ENCODE results near the gene ARRDC4. TPM values are rescaled to one million over a fixed set of nuclear protein-coding genes. Genes with fewer than 3 reads are reported as not detected.

The ARRDC4 gene
- total and polyA plus RNA-seq, 2 of the 4 experiments (the other 2 are of a cell fraction): 5.3 to 9.1 TPM

GRCh38 chr15:97978401-97979139 is 18.1 kb downstream of the ARRDC4 start:
- no peak for TF ChIP-seq CEBPB (IDR thresholded peaks at IDR 0.05; ENCODE audit: low read depth, low read length)
- TF ChIP-seq BHLHE40 (IDR thresholded peaks at IDR 0.05; ENCODE audit: low read depth, low read length): no peak
- H2BK5ac ChIP-seq (ENCODE audit: low read depth, low read length, poor library complexity, severe bottlenecking): no peak overlapping the region

More at GRCh38 chr15:97978401-97979139, 18.1 kb downstream of the ARRDC4 start:
- POLR2A ChIA-PET (ENCODE audit: unreplicated experiment): no interaction called here
- no peak overlapping the region for H3K18ac ChIP-seq (ENCODE audit: low read depth, low read length)
- no peak overlapping the region for H2AK9ac ChIP-seq (replicated peaks; ENCODE audit: low read depth, low read length, poor library complexity)
- no peaks in the 10 kb centered on the region for H3K27me3 ChIP-seq (ENCODE audit: control insufficient read depth, insufficient read depth, low read length)
- no peak overlapping the region for H2AK5ac ChIP-seq (ENCODE audit: low read depth, low read length)
- no peak overlapping the region for H2AFZ ChIP-seq (replicated peaks; ENCODE audit: low read length, poor library complexity)
- H4K8ac ChIP-seq (ENCODE audit: low read depth in 2 of 2, low read length in 2 of 2): no peak overlapping the region
- in situ Hi-C loops (cut with MboI; ENCODE audit: low sequenced_read_pairs) (no loop called here), intact Hi-C loops (cut with micrococcal nuclease) (no loop called here), dilution Hi-C loops (cut with HindIII; ENCODE audit: low sequenced_read_pairs, unreplicated experiment) (no loop called here)
- no peak overlapping the region for H2BK15ac ChIP-seq (ENCODE audit: low read depth, low read length)
- DNase-seq: no peak
- H2BK20ac ChIP-seq (ENCODE audit: low read depth, low read length): no peak overlapping the region
- H4K5ac ChIP-seq (ENCODE audit: low read depth, low read length): no peak overlapping the region
- H3K4me2 ChIP-seq (ENCODE audit: low read depth, low read length): no peak overlapping the region
- no peaks in the 10 kb centered on the region for H3K9me3 ChIP-seq (ENCODE audit: control insufficient read depth, insufficient read depth, low read length)
- no peak overlapping the region for H3K23ac ChIP-seq (ENCODE audit: low read depth, low read length)
- no TSS peak for BruUV-seq (replicated peaks)
- no peak overlapping the region for H3K4me3 ChIP-seq (ENCODE audit: insufficient read depth, low read depth, low read length)
- ATAC-seq (ENCODE audit: low read depth): peak; percentile 40; the same call in 1 of the 2 replicates
- CTCF ChIA-PET: no interaction called here
- H3K9me1 ChIP-seq (ENCODE audit: insufficient read depth, low read length): no peaks in the 10 kb centered on the region
- no peaks in the 10 kb centered on the region for H4K20me1 ChIP-seq (ENCODE audit: insufficient read depth, low read length)
- H4K91ac ChIP-seq (ENCODE audit: insufficient read depth, low read depth, low read length): no peak overlapping the region
- no peak overlapping the region for H3K27ac ChIP-seq (ENCODE audit: insufficient read depth, low read length)
- no peak overlapping the region for H3K56ac ChIP-seq (ENCODE audit: extremely low read depth, insufficient read depth, low read length)
- H3K79me1 ChIP-seq (ENCODE audit: low read depth in 1 of 2, low read length in 2 of 2): no peaks in the 10 kb centered on the region
- no CpG with 5 or more reads among the region's 4 CpGs for WGBS, 2 experiments (ENCODE audit: extremely low coverage in 2 of 2, insufficient read length in 1 of 2)
- no peak overlapping the region for H3K4ac ChIP-seq (ENCODE audit: low read depth, low read length)
- no peaks in the 10 kb centered on the region for H3K36me3 ChIP-seq (ENCODE audit: control insufficient read depth, insufficient read depth, low read length)
- no peaks in the 10 kb centered on the region for H3K4me1 ChIP-seq (ENCODE audit: control insufficient read depth, insufficient read depth, low read length)
- H3K14ac ChIP-seq (replicated peaks; ENCODE audit: low read depth, low read length): no peak overlapping the region
- no peak overlapping the region for H2BK120ac ChIP-seq (ENCODE audit: low read depth, low read length)
- no peak overlapping the region for H3K9ac ChIP-seq (ENCODE audit: low read depth, low read length)

All from IMR-90 (cell line).